BLaER1 treated with 17β-estradiol and CSF1 and Interleukin-3, amounts not matched to agents 10 nM and 100 nM (cell line): ENCODE measurements around the gene FOXP1.

Source experiments
- H3K27ac ChIP-seq, 11 experiments: shearing (Covaris generic); formaldehyde crosslinking; 2 replicates each; pipeline ENCODE4 v1.8.1; 2022
- H3K27me3 ChIP-seq, 11 experiments: shearing (Covaris generic); formaldehyde crosslinking; 2 replicates each; pipeline ENCODE4 v1.8.1; 2022
- H3K36me3 ChIP-seq, 11 experiments: shearing (Covaris generic); formaldehyde crosslinking; 2 replicates each; pipeline ENCODE4 v1.8.1; 2022
- H3K4me1 ChIP-seq, 10 experiments: shearing (Covaris generic); formaldehyde crosslinking; 2 replicates each; pipeline ENCODE4 v1.8.1; 2022
- H3K4me2 ChIP-seq, 11 experiments: shearing (Covaris generic); formaldehyde crosslinking; 2 replicates each; pipeline ENCODE4 v1.8.1; 2022
- H3K4me3 ChIP-seq, 10 experiments: shearing (Covaris generic); formaldehyde crosslinking; 2 replicates each; pipeline ENCODE4 v1.8.1; 2022
- H3K9ac ChIP-seq, 11 experiments: shearing (Covaris generic); formaldehyde crosslinking; 2 replicates each; pipeline ENCODE4 v1.8.1; 2022
- H3K9me3 ChIP-seq, 11 experiments: shearing (Covaris generic); formaldehyde crosslinking; replicated peaks in 1 of 11; 2 replicates each; pipeline ENCODE4 v1.8.1; 2022
- H4K20me1 ChIP-seq, 11 experiments: shearing (Covaris generic); formaldehyde crosslinking; 2 replicates each; pipeline ENCODE4 v1.8.1; 2022
- Cebpa-rat ChIP-seq, 11 experiments: shearing (Covaris generic); IDR thresholded peaks; 2 replicates each; pipeline ENCODE4 v1.8.1; 2022

Gene FOXP1

DNA sequence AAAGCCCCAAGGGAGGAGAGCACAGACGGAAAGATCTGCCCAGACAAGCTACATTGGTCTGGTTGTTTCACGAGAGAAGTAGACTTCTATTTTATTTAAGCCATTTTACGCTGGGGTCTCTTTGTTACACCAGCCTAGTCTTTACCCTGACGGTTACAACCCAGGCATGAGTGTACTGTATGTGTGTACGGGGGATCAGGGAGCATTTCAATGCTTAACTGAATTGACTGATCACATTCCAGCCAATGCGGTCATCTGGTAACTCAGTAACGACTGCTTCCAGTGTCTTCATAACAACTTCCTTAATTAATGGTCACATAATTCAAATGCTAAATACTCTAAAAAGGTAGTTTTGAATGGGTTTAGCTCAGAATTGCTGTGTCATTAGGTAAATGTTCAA is 288.6 kb downstream of the FOXP1 start:
- no peaks in the 10 kb centered on the region for H3K36me3 ChIP-seq
- no peaks in the 10 kb centered on the region for H3K4me1 ChIP-seq
- H3K4me2 ChIP-seq: no peak overlapping the region
- H4K20me1 ChIP-seq: no peaks in the 10 kb centered on the region
- no peak overlapping the region for H3K4me3 ChIP-seq
- H3K27me3 ChIP-seq: no peaks in the 10 kb centered on the region
- no peaks in the 10 kb centered on the region for H3K9me3 ChIP-seq
- TF ChIP-seq Cebpa-rat (IDR thresholded peaks at IDR 0.05): no peak
- H3K27ac ChIP-seq: no peak overlapping the region
- no peak overlapping the region for H3K9ac ChIP-seq

DNA sequence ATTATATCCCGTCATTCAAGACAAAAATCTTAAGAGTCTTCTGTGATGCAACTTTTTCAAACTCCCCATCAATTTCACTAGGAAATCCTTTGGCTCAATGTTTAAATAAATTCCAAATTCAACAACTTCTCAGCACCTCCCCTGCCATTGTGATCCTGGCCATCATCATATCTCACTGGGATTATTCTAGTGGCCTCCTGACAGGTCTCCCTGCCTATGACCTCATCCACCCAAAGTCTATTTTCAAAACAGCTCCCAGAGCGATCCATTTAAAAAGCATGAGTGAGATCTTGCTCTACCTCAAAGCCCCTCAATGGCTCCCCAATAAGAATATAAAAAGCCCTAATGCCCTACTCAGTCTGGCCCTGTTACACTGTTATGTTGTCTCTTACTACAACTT is 293.2 kb downstream of the FOXP1 start:
- H3K36me3 ChIP-seq: no peaks in the 10 kb centered on the region
- no peaks in the 10 kb centered on the region for H3K27me3 ChIP-seq
- H3K4me1 ChIP-seq: no peaks in the 10 kb centered on the region
- H3K4me2 ChIP-seq: no peak overlapping the region
- H3K9ac ChIP-seq: no peak overlapping the region
- no peak overlapping the region for H3K4me3 ChIP-seq
- no peaks in the 10 kb centered on the region for H3K9me3 ChIP-seq
- H3K27ac ChIP-seq: no peak overlapping the region
- no peak for TF ChIP-seq Cebpa-rat (IDR thresholded peaks at IDR 0.05)
- H4K20me1 ChIP-seq: no peaks in the 10 kb centered on the region

DNA sequence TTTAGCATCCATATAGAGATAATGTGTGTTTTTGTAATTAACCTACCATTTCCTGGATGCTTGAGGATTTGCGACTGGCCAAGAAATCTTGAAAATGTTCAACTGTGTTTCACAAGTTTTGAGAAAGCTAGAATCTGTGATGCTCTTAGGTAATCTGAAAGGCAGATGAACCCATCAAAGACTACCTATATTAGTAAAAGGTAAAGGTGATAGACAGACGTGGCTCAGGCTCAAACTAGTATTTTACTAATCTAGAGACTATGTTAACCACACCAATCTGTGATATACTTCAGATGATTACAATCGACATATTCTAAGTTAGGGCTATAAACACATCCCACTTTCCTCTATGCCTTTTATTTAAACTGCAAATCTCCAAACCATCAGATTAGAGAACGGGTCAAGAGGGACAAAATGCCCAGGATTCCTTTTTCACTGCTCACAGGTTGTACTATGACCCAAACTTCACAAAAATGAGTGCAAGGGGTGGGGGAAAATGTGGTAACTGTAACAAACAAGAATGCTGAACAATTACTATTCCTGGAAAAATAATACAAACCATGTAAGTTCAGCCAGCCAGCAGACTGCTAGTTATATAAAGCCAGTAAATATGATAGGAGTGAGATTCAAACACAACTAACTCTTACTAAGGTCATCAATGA is 295.1 kb downstream of the FOXP1 start:
- H3K4me2 ChIP-seq: no peak overlapping the region
- H3K27ac ChIP-seq: no peak overlapping the region
- no peaks in the 10 kb centered on the region for H4K20me1 ChIP-seq
- H3K4me1 ChIP-seq: no peaks in the 10 kb centered on the region
- H3K27me3 ChIP-seq: no peaks in the 10 kb centered on the region
- no peaks in the 10 kb centered on the region for H3K9me3 ChIP-seq
- no peak for TF ChIP-seq Cebpa-rat (IDR thresholded peaks at IDR 0.05)
- H3K4me3 ChIP-seq: no peak overlapping the region
- no peaks in the 10 kb centered on the region for H3K36me3 ChIP-seq
- no peak overlapping the region for H3K9ac ChIP-seq

DNA sequence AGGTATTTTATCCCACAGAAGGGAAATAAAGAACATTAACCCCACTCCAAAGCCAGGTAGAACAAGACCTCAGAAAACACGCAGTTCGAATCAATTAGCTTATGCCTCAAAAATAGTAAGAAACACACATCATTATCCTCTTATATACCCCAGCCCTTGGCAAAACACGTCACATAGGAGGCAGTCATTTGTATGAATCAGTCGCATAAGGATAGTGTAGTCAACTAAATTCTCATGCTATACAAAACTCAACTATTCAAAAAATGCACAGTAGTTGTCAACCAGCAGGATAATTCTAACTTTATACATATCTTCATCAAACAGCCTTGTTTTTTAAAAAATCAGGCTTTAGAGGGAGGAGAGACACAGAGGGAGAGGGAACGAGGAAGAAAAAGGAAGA is 298.4 kb downstream of the FOXP1 start:
- H3K9me3 ChIP-seq: no peaks in the 10 kb centered on the region
- H3K36me3 ChIP-seq: no peaks in the 10 kb centered on the region
- TF ChIP-seq Cebpa-rat (IDR thresholded peaks at IDR 0.05): no peak
- no peaks in the 10 kb centered on the region for H4K20me1 ChIP-seq
- no peak overlapping the region for H3K9ac ChIP-seq
- H3K4me3 ChIP-seq: no peak overlapping the region
- no peaks in the 10 kb centered on the region for H3K27me3 ChIP-seq
- H3K4me2 ChIP-seq: no peak overlapping the region
- no peak overlapping the region for H3K27ac ChIP-seq
- no peaks in the 10 kb centered on the region for H3K4me1 ChIP-seq

DNA sequence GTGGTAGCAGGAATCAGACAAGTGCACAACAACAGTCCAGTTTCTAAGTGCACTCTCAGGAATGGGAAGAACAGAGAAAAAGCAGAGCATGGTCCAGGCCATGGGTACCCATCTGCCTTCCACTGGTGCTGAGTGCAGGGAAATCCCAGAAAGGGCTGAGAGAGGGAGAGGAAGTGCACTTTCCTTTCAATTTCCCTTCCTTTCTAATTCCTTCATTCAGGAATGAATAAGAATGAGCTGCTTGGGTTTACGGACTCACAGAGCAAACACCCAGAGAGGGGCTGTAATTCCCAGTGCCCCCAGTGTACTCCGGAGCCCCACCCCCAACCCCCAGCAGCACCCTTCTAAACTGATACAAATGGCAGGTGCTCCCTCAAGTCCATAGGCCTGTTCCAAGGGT is 300.6 kb downstream of the FOXP1 start:
- no peaks in the 10 kb centered on the region for H4K20me1 ChIP-seq
- no peak for TF ChIP-seq Cebpa-rat (IDR thresholded peaks at IDR 0.05)
- H3K9me3 ChIP-seq: no peaks in the 10 kb centered on the region
- H3K4me2 ChIP-seq: no peak overlapping the region
- no peak overlapping the region for H3K4me3 ChIP-seq
- no peaks in the 10 kb centered on the region for H3K4me1 ChIP-seq
- H3K36me3 ChIP-seq: no peaks in the 10 kb centered on the region
- H3K27ac ChIP-seq: no peak overlapping the region
- no peaks in the 10 kb centered on the region for H3K27me3 ChIP-seq
- no peak overlapping the region for H3K9ac ChIP-seq

DNA sequence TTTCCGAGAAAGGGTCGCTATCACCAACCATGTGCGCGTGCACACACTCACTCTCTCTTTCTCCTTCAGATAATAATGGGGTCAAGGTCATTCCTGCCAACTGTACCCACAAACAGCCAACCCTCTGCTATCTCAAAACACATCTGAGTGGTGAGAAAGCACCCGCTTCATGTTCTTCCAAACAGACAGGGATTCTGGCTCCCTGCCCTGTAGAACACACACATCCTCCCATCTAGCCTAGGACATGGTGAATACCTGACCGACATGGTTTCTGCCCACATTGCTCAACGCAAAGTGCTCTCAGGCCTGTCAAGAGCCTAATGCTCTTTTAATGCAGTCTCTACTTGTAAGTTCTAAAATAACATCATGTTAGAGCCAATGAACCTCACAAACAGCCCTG is 302.2 kb downstream of the FOXP1 start:
- no peak overlapping the region for H3K27ac ChIP-seq
- H3K27me3 ChIP-seq: no peaks in the 10 kb centered on the region
- no peak overlapping the region for H3K4me2 ChIP-seq
- H3K9me3 ChIP-seq: no peaks in the 10 kb centered on the region
- no peak overlapping the region for H3K9ac ChIP-seq
- no peaks in the 10 kb centered on the region for H3K36me3 ChIP-seq
- no peaks in the 10 kb centered on the region for H4K20me1 ChIP-seq
- no peaks in the 10 kb centered on the region for H3K4me1 ChIP-seq
- TF ChIP-seq Cebpa-rat (IDR thresholded peaks at IDR 0.05): no peak
- no peak overlapping the region for H3K4me3 ChIP-seq

DNA sequence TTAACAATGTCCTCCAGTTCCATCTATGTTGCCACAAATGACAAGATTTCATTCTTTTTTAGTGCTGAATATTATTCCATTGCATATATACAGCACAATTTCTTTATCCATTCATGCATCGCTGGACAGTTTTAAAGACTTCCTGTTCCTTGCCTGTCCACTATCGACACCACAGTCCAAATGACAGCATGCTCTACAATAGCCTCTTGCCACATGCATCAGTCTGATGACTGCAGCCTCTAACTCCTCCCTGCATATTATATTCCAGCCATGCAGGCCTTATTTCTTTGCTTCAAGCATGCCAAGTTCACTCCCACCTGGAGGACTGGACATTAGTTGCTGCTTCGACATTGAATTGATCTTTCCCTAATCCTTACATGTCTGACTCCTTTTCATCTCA is 306.2 kb downstream of the FOXP1 start:
- no peak for TF ChIP-seq Cebpa-rat (IDR thresholded peaks at IDR 0.05)

DNA sequence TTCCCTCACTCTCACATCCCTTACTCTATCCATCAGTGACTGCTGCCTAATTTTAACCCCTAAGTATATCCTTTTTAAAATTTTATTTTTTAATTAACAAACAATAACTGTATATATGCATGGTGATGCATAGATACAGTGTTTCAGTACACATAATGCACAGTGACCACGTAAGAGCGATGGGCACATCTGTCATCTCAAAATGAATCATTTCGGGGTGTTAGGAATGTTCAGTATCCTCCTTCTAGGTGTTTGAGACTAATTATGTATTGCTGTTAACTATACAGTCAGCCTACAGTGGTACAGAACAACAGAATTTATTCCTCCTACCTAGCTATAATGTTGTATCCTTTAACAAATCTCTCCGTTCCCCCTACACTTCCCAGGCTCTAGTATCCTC is 307.0 kb downstream of the FOXP1 start:
- no peaks in the 10 kb centered on the region for H3K36me3 ChIP-seq
- no peak overlapping the region for H3K27ac ChIP-seq
- no peak overlapping the region for H3K9ac ChIP-seq
- H3K4me3 ChIP-seq: no peak overlapping the region
- H3K4me2 ChIP-seq: no peak overlapping the region
- no peaks in the 10 kb centered on the region for H4K20me1 ChIP-seq
- TF ChIP-seq Cebpa-rat (IDR thresholded peaks at IDR 0.05): no peak
- H3K9me3 ChIP-seq: no peaks in the 10 kb centered on the region
- no peaks in the 10 kb centered on the region for H3K4me1 ChIP-seq
- H3K27me3 ChIP-seq: no peaks in the 10 kb centered on the region

More for the DNA sequence above, 306.2 kb downstream of the FOXP1 start:
- no peaks in the 10 kb centered on the region for H3K36me3 ChIP-seq
- H3K27ac ChIP-seq: no peak overlapping the region
- H3K4me2 ChIP-seq: no peak overlapping the region
- no peak overlapping the region for H3K4me3 ChIP-seq
- no peaks in the 10 kb centered on the region for H3K4me1 ChIP-seq
- H3K9ac ChIP-seq: no peak overlapping the region
- H3K9me3 ChIP-seq: no peaks in the 10 kb centered on the region
- no peaks in the 10 kb centered on the region for H4K20me1 ChIP-seq
- no peaks in the 10 kb centered on the region for H3K27me3 ChIP-seq

DNA sequence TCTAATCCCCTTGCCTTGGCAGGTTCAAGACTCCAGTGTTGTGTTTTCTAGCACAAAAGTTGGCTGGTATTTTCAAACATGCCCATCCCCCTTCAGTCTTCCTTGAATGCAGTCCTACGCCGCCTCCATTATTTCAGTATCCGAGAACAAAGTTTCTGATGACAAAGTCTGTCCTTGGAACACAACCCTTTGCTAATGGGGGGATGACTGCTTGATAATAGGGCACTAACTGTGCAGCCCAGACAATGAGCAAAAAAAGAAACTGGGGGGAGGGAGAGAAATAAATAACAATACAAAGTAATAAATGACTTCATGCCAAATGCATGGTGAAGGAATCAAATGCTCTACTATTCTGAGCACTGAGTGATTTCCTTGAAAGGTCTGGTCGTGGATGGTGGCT is 310.1 kb downstream of the FOXP1 start:
- TF ChIP-seq Cebpa-rat (IDR thresholded peaks at IDR 0.05): no peak
- no peaks in the 10 kb centered on the region for H3K4me1 ChIP-seq
- no peak overlapping the region for H3K27ac ChIP-seq
- H3K4me2 ChIP-seq: no peak overlapping the region
- no peaks in the 10 kb centered on the region for H4K20me1 ChIP-seq
- H3K36me3 ChIP-seq: no peaks in the 10 kb centered on the region
- no peak overlapping the region for H3K9ac ChIP-seq
- no peaks in the 10 kb centered on the region for H3K27me3 ChIP-seq
- no peaks in the 10 kb centered on the region for H3K9me3 ChIP-seq
- H3K4me3 ChIP-seq: no peak overlapping the region

DNA sequence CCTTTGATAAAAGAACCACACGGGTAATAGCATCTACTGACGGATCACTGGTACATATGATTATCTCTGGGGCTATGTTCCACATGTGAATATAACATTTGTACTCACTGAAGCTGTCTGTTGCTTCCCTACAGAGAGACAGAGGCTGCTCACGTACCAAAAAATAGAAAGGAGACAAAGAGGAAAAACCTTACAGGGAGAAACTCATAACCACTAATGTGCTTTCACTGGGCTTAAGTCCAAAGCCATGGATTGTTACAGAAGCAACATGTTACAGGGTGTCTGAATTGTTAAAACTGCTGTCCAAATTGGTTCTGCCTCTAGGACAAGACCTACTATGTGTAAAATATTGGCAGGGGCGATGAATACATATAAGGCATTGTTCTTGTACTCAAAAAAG is 311.9 kb downstream of the FOXP1 start:
- no peak overlapping the region for H3K4me2 ChIP-seq
- H3K27ac ChIP-seq: no peak overlapping the region
- H3K9me3 ChIP-seq: no peaks in the 10 kb centered on the region
- no peak for TF ChIP-seq Cebpa-rat (IDR thresholded peaks at IDR 0.05)
- no peaks in the 10 kb centered on the region for H3K4me1 ChIP-seq
- H3K4me3 ChIP-seq: no peak overlapping the region
- no peaks in the 10 kb centered on the region for H4K20me1 ChIP-seq
- H3K36me3 ChIP-seq: no peaks in the 10 kb centered on the region
- H3K27me3 ChIP-seq: no peaks in the 10 kb centered on the region
- no peak overlapping the region for H3K9ac ChIP-seq
